H9 (cell line): ENCODE measurements around the gene LRP1B. TPM values are rescaled to one million over a fixed set of nuclear protein-coding genes. Genes with fewer than 3 reads are reported as not detected.

Source experiments
- DNase-seq: peaks from one replicate; pipeline ENCODE4 v3.0.0-alpha.2; 2017
- H2AFZ ChIP-seq: one replicate; pipeline ENCODE4 v1.6.1; 2013; ENCODE audit warnings: mild to moderate bottlenecking, low read length, control low read depth, moderate library complexity
- H2AK5ac ChIP-seq: 2 replicates; pipeline ENCODE4 v1.6.1; 2013; ENCODE audit warnings: low read length, control low read depth, mixed read lengths; ENCODE audit not compliant: insufficient read length
- H2BK120ac ChIP-seq: one replicate; pipeline ENCODE4 v1.6.1; 2013; ENCODE audit warnings: low read depth, mild to moderate bottlenecking, low read length, control low read depth, inconsistent platforms; ENCODE audit not compliant: poor library complexity, severe bottlenecking
- H2BK12ac ChIP-seq: 2 replicates; pipeline ENCODE4 v1.6.1; 2013; ENCODE audit warnings: low read length, control low read depth, mixed read lengths, low read depth; ENCODE audit not compliant: insufficient read length
- H2BK15ac ChIP-seq: 2 replicates; pipeline ENCODE4 v1.6.1; 2013; ENCODE audit warnings: low read depth, low read length, control low read depth
- H2BK20ac ChIP-seq: one replicate; pipeline ENCODE4 v1.6.1; 2013; ENCODE audit warnings: low read depth, mild to moderate bottlenecking, low read length, control low read depth, inconsistent platforms; ENCODE audit not compliant: poor library complexity, severe bottlenecking
- H2BK5ac ChIP-seq: 2 replicates; pipeline ENCODE4 v1.6.1; 2013; ENCODE audit warnings: low read length, control low read depth, mixed read lengths; ENCODE audit not compliant: insufficient read length
- H3K14ac ChIP-seq: 2 replicates; pipeline ENCODE4 v1.6.1; 2013; ENCODE audit warnings: low read length, control low read depth; ENCODE audit not compliant: insufficient read depth
- H3K18ac ChIP-seq: 2 replicates; pipeline ENCODE4 v1.6.1; 2013; ENCODE audit warnings: low read depth, mild to moderate bottlenecking, mixed read lengths, low read length, control low read depth; ENCODE audit not compliant: insufficient read length
- H3K23ac ChIP-seq: 2 replicates; pipeline ENCODE4 v1.6.1; 2013; ENCODE audit warnings: low read length, control low read depth, mixed read lengths, low read depth; ENCODE audit not compliant: insufficient read length
- H3K23me2 ChIP-seq: 2 replicates; pipeline ENCODE4 v1.6.1; 2013; ENCODE audit warnings: low read depth, mild to moderate bottlenecking, mixed read lengths, low read length, control low read depth; ENCODE audit not compliant: insufficient read length, poor library complexity, severe bottlenecking
- H3K27ac ChIP-seq: 2 replicates; pipeline ENCODE4 v1.5.1; 2013; ENCODE audit warnings: low read length, control low read depth, mixed read lengths, low read depth; ENCODE audit not compliant: insufficient read length
- H3K27me3 ChIP-seq: 2 replicates; pipeline ENCODE4 v1.6.1; 2013; ENCODE audit warnings: low read length, control low read depth, inconsistent platforms; ENCODE audit not compliant: insufficient read depth
- H3K4ac ChIP-seq: 2 replicates; pipeline ENCODE4 v1.6.1; 2013; ENCODE audit warnings: low read depth, mild to moderate bottlenecking, control low read depth, inconsistent platforms, low read length, moderate library complexity
- H3K4me1 ChIP-seq: 2 replicates; pipeline ENCODE4 v1.6.1; 2013; ENCODE audit warnings: low read length, control low read depth, inconsistent platforms; ENCODE audit not compliant: insufficient read depth
- H3K4me2 ChIP-seq: 2 replicates; pipeline ENCODE4 v1.6.1; 2013; ENCODE audit warnings: low read length, control low read depth, mixed read lengths; ENCODE audit not compliant: insufficient read length, insufficient read depth
- H3K56ac ChIP-seq: 2 replicates; pipeline ENCODE4 v1.6.1; 2013; ENCODE audit warnings: low read depth, mild to moderate bottlenecking, mixed read lengths, low read length, control low read depth; ENCODE audit not compliant: insufficient read length
- H3K79me1 ChIP-seq: 2 replicates; pipeline ENCODE4 v1.6.1; 2013; ENCODE audit warnings: low read depth, mild to moderate bottlenecking, moderate library complexity, low read length, control low read depth, inconsistent platforms; ENCODE audit not compliant: insufficient read depth, poor library complexity, severe bottlenecking
- H3K79me2 ChIP-seq: 2 replicates; pipeline ENCODE4 v1.6.1; 2013; ENCODE audit warnings: low read length, control low read depth, inconsistent platforms; ENCODE audit not compliant: insufficient read depth
- H3K9ac ChIP-seq: 2 replicates; pipeline ENCODE4 v1.6.1; 2013; ENCODE audit warnings: low read length, control low read depth, mixed read lengths; ENCODE audit not compliant: insufficient read length; ENCODE audit errors: extremely low read depth
- H3K9me3 ChIP-seq: one replicate; pipeline ENCODE4 v1.6.1; 2013; ENCODE audit warnings: low read depth, low read length, inconsistent platforms; ENCODE audit not compliant: control insufficient read depth
- H3T11ph ChIP-seq: one replicate; pipeline ENCODE4 v1.6.1; 2013; ENCODE audit warnings: mild to moderate bottlenecking, low read length, control low read depth, inconsistent platforms
- H4K20me1 ChIP-seq: one replicate; pipeline ENCODE4 v1.6.1; 2013; ENCODE audit not compliant: control insufficient read depth, insufficient read length, insufficient read depth
- H4K5ac ChIP-seq: 2 replicates; pipeline ENCODE4 v1.6.1; 2013; ENCODE audit warnings: low read depth, mild to moderate bottlenecking, mixed read lengths, low read length, control low read depth; ENCODE audit not compliant: insufficient read length
- H4K8ac ChIP-seq: replicated peaks from 2 replicates; pipeline ENCODE4 v1.6.1; 2013; ENCODE audit warnings: low read length, control low read depth, mixed read lengths, low read depth; ENCODE audit not compliant: insufficient read length
- H4K91ac ChIP-seq: 2 replicates; pipeline ENCODE4 v1.6.1; 2013; ENCODE audit warnings: low read depth, mild to moderate bottlenecking, moderate library complexity, mixed read lengths, low read length, control low read depth; ENCODE audit not compliant: insufficient read length
- H3K27ac Mint-ChIP-seq, 3 experiments: 2 replicates in 2 of 3; 3 replicates in 1 of 3; pipeline ENCODE4 v1.8.0; 2020 to 2021; ENCODE audit warnings: mixed read lengths in 3 of 3, mild to moderate bottlenecking in 1 of 3, moderate library complexity in 1 of 3
- H3K27me3 Mint-ChIP-seq: 2 replicates; pipeline ENCODE4 v1.8.0; 2021; ENCODE audit warnings: low read depth, mild to moderate bottlenecking, moderate library complexity, mixed read lengths
- H3K36me3 Mint-ChIP-seq, 3 experiments: 2 replicates in 2 of 3; 3 replicates in 1 of 3; pipeline ENCODE4 v1.8.0; 2020 to 2021; ENCODE audit warnings: low read depth in 3 of 3, mixed read lengths in 3 of 3; ENCODE audit not compliant: insufficient read depth in 1 of 3
- H3K4me1 Mint-ChIP-seq, 2 experiments: 2 replicates each; pipeline ENCODE4 v1.8.0; 2020; ENCODE audit warnings: mixed read lengths in 2 of 2
- H3K4me3 Mint-ChIP-seq, 2 experiments: 2 replicates in 1 of 2; 3 replicates in 1 of 2; pipeline ENCODE4 v1.8.0; 2020 to 2021; ENCODE audit warnings: mild to moderate bottlenecking in 2 of 2, mixed read lengths in 2 of 2, moderate library complexity in 1 of 2
- H3K9me3 Mint-ChIP-seq, 2 experiments: 2 replicates in 1 of 2; 3 replicates in 1 of 2; pipeline ENCODE4 v1.8.0; 2020; ENCODE audit warnings: mild to moderate bottlenecking in 2 of 2, mixed read lengths in 2 of 2, moderate library complexity in 1 of 2
- CTCF ChIP-seq: fragments of 200-600 bp; sonication (generic); conservative IDR thresholded peaks from 3 replicates; pipeline ENCODE4 v1.8.0; 2021; ENCODE audit warnings: antibody characterized with exemption, mild to moderate bottlenecking
- WGBS: extraction: QIAGEN DNeasy Blood & Tissue Kit; methylation state at CpG from one replicate; pipeline ENCODE4 v1.1.7; 2013; ENCODE audit warnings: missing lambda C conversion rate, low lambda C conversion rate, mixed read lengths; ENCODE audit not compliant: insufficient read length; ENCODE audit errors: extremely low coverage; 5-methylcytosine and 5-hydroxymethylcytosine counted together
- total RNA-seq: library from RNA; stranded (reverse); gene quantifications from 2 replicates; pipeline ENCODE4 v1.2.1, GENCODE V29; 2021

LRP1B gene
- total RNA-seq, 1 experiment from 2014 or later: not detected

GRCh38 chr2:140496714-140497113, 1634.1 kb downstream of the LRP1B start:
- H3K14ac ChIP-seq: no peak overlapping the region
- Mint-ChIP-seq H3K4me3 (no peak overlapping the region), H3K27me3 (no peaks in the 10 kb centered on the region), H3K36me3 (no peaks in the 10 kb centered on the region), H3K27ac (no peak overlapping the region), H3K4me1 (no peaks in the 10 kb centered on the region), H3K9me3 (no peaks in the 10 kb centered on the region)
- H3K9ac ChIP-seq: no peak overlapping the region
- H3K23ac ChIP-seq: no peak overlapping the region
- no peak overlapping the region for H2BK12ac ChIP-seq
- no peak overlapping the region for H2BK15ac ChIP-seq
- H4K20me1 ChIP-seq: no peaks in the 10 kb centered on the region
- no peak overlapping the region for H4K8ac ChIP-seq
- H3K4me2 ChIP-seq: no peak overlapping the region
- no peak overlapping the region for H3T11ph ChIP-seq
- no peaks in the 10 kb centered on the region for H3K79me2 ChIP-seq
- no peak overlapping the region for H3K4ac ChIP-seq
- no peak overlapping the region for H3K27ac ChIP-seq
- no peaks in the 10 kb centered on the region for H3K23me2 ChIP-seq
- no peak overlapping the region for H2AK5ac ChIP-seq
- H4K5ac ChIP-seq: no peak overlapping the region
- no peak overlapping the region for H4K91ac ChIP-seq
- H2BK120ac ChIP-seq: no peak overlapping the region
- no peak for TF ChIP-seq CTCF
- no peak overlapping the region for H2BK5ac ChIP-seq
- H3K79me1 ChIP-seq: no peaks in the 10 kb centered on the region
- no peaks in the 10 kb centered on the region for H3K9me3 ChIP-seq
- H3K27me3 ChIP-seq: no peaks in the 10 kb centered on the region
- 100% methylated on average over 1 of the region's 1 CpG for WGBS
- no peak for DNase-seq
- no peak overlapping the region for H2BK20ac ChIP-seq
- no peak overlapping the region for H3K18ac ChIP-seq
- H3K4me1 ChIP-seq: no peaks in the 10 kb centered on the region
- H3K56ac ChIP-seq: no peak overlapping the region
- no peak overlapping the region for H2AFZ ChIP-seq
